IPS-11a (cell line): ENCODE measurements around the gene MIOS.
"Not testable (repeated sequence)": the region's sequence is repeated elsewhere in the genome, so short reads cannot be mapped to it uniquely, and the experiment has no call there.

Experiments
- H3K4me3 ChIP-seq: one replicate; pipeline ENCODE4 v1.5.1; 2013; ENCODE audit warnings: low read depth, low read length, control low read depth

MIOS gene

GRCh38 chr7:7640221-7641128, 73.8 kb downstream of the MIOS start, which contains the start of gene UMAD1:
Gene UMAD1, plus strand, starts transcription at chr7:7640752. Its CDS starts 32,620 bp downstream, at chr7:7673372.
- peak within 1 kb of the TSS; percentile 97 for H3K4me3 ChIP-seq

DNA sequence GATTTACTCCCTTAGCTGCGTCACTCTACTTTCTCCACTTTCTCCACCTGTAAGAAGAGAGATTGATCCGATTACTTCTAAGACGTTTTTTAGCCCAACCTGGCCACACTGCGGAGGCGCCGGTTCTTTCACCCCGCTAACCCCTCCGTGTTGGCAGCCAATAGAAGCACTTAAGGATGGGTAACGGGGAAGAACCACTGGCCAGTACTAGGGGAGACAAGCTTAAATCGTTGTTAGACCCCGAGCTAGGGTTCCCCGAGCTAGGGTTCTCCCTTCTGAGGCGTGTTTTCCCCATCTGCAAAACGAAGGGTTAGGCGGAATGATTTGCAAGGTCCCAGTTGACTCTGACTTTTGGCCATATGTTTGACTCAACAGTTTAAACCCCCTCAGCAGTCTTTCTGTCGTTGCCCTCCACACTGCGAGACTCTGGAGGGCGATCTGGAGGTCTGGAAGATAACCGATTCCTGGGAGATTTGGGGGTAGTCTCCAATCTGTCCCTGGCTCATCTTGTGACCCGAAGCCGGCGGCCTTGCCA, 74.5 kb downstream of the MIOS start:
- peak overlapping the region; percentile 97 for H3K4me3 ChIP-seq

DNA sequence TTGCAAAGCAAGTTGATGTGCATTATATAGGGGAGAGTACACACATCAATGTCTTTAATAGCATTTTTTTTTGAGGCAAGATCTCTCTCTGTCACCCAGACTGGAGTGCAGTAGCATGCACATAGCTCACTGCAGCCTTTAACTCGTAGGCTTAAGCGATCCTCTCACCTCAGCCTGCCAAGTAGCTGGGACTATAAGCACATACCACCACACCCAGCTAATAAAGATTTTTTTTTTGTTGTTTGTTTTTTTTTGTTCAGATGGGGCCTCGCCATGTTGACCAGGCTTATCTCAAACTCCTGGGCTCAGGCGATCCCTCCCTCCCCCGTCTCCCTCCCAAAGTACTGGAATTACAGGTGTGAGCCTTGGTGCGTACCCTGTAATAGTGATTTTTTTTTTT, 75.4 kb downstream of the MIOS start:
- H3K4me3 ChIP-seq = no peak overlapping the region

GRCh38 chr7:7647495-7648036, 80.9 kb downstream of the MIOS start:
- no peak overlapping the region for H3K4me3 ChIP-seq

DNA sequence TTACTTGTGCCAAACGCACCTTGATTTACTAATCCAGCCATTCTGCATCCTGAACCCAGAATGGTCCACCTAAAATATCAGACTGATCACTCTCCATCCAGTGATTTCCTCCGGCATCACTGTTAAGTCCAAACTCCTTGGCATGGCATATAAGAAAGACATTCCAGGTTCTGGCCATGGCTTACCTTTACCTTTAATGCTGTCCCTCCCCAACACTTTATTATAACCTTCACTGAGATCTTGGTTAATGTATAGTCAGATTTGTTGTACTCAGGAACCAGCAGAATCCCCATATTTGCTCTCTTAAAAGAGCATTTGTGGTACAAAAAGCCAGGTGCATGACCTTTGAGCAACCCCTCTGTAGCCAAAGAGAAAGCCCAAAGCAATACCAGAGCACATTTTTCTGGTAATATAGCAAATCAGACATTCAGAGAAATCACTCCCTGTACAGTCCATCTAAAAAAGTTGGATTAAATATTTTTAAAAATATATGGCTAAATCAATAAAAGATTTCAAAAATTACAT, 84.1 kb downstream of the MIOS start:
- no peak overlapping the region for H3K4me3 ChIP-seq

- H3K4me3 ChIP-seq = no peak overlapping the region
Measured at GRCh38 chr7:7651479-7651878, 84.8 kb downstream of the MIOS start.

DNA sequence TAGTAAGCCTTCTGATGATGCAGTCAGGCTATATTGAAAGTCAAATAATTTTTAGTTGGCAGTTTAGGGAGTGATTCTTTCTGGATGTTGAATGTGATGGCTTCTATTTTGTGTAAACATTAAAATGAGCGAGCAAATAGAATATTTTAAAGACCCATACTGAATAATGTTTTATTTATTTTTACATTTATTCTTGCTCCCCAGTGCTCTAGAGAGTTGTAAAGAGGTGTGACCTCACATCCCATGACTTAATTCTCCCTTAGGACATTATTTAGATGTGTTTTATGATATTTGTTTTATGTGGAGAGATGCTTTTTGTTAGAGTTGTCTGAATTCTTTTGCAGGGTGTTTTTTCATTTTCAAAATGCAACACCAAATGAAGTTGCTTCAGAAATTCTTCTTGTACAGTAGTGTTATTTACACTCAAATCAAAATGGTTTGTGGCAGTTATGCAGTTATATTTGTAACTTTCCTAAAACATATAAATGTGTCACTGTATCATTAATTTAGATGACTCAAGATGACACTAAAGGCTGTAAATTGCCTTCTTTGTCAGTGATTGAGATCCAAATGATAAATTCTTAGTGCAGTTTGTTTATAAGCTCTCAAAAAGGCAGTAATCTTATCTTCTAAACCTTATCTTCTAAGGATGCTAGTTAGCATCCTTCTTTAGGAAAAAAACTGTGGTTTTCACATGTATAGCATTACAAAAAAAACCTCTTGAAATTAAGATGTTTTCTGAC, 86.3 kb downstream of the MIOS start:
- H3K4me3 ChIP-seq = no peak overlapping the region

- H3K4me3 ChIP-seq = no peak overlapping the region
Measured at GRCh38 chr7:7653593-7654187, 87.0 kb downstream of the MIOS start.

GRCh38 chr7:7654964-7655715, 88.5 kb downstream of the MIOS start:
- H3K4me3 ChIP-seq = no peak overlapping the region

DNA sequence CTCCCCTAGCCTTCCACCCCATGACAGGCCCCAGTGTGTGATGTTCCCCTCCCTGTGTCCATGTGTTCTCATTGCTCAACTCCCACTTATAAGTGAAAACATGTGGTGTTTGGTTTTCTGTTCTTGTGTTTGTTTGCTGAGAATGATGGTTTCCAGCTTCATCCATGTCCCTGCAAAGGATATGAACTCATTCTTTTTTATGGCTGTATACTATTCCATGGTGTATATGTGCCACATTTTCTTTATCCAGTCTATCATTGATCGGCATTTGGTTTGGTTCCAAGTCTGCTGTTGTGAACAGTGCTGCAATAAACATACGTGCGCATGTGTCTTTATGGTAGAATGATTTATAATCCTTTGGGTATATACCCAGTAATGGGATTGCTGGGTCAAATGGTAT, 89.8 kb downstream of the MIOS start:
- H3K4me3 ChIP-seq = not testable (repeated sequence)
